GM23248 (cell line): Measurements from ENCODE around the gene PDE8B. TPM values are rescaled to one million over a fixed set of nuclear protein-coding genes. Genes with fewer than 3 reads are reported as not detected.
"Not testable (repeated sequence)": the region's sequence is repeated elsewhere in the genome, so short reads cannot be mapped to it uniquely, and the experiment has no call there.

Experiments
- DNase-seq: peaks from one replicate; pipeline ENCODE4 v3.0.0-alpha.2; 2015
- H2AFZ ChIP-seq: fragments of 200-600 bp; sonication (generic); 2 replicates; pipeline ENCODE4 v1.6.1; 2016; ENCODE audit warnings: antibody characterized with exemption
- H3F3A ChIP-seq: fragments of 200-600 bp; sonication (generic); 2 replicates; pipeline ENCODE4 v1.6.1; 2016; ENCODE audit warnings: mild to moderate bottlenecking, antibody characterized with exemption, mixed run types; ENCODE audit not compliant: insufficient read depth
- H3K27ac ChIP-seq: fragments of 200-600 bp; sonication (generic); 2 replicates; pipeline ENCODE4 v1.5.1; 2016; ENCODE audit warnings: mild to moderate bottlenecking
- H3K27me3 ChIP-seq: fragments of 200-600 bp; sonication (generic); replicated peaks from 2 replicates; pipeline ENCODE4 v1.6.1; 2016; ENCODE audit warnings: mild to moderate bottlenecking; ENCODE audit not compliant: insufficient read depth
- H3K36me3 ChIP-seq: fragments of 200-600 bp; sonication (generic); 2 replicates; pipeline ENCODE4 v1.6.1; 2016; ENCODE audit warnings: low read depth, mild to moderate bottlenecking
- H3K4me1 ChIP-seq: fragments of 200-600 bp; sonication (generic); 2 replicates; pipeline ENCODE4 v1.6.1; 2016; ENCODE audit warnings: mild to moderate bottlenecking; ENCODE audit not compliant: insufficient read depth
- H3K4me2 ChIP-seq: fragments of 200-600 bp; sonication (generic); one replicate; pipeline ENCODE4 v1.6.1; 2016; ENCODE audit warnings: mild to moderate bottlenecking; ENCODE audit not compliant: unreplicated experiment
- H3K4me3 ChIP-seq: fragments of 200-600 bp; sonication (generic); 2 replicates; pipeline ENCODE4 v1.5.1; 2016; ENCODE audit warnings: mild to moderate bottlenecking
- H3K79me2 ChIP-seq: fragments of 200-600 bp; sonication (generic); 2 replicates; pipeline ENCODE4 v1.6.1; 2016; ENCODE audit warnings: mild to moderate bottlenecking; ENCODE audit not compliant: insufficient read depth
- H3K9ac ChIP-seq: fragments of 200-600 bp; sonication (generic); 2 replicates; pipeline ENCODE4 v1.6.1; 2016; ENCODE audit warnings: mild to moderate bottlenecking
- H3K9me2 ChIP-seq: fragments of 200-600 bp; sonication (generic); 2 replicates; pipeline ENCODE4 v1.6.1; 2016; ENCODE audit warnings: mixed run types, mild to moderate bottlenecking, moderate library complexity; ENCODE audit not compliant: insufficient read depth
- H3K9me3 ChIP-seq: fragments of 200-600 bp; sonication (generic); one replicate; pipeline ENCODE4 v1.6.1; 2017; ENCODE audit warnings: low read depth
- H4K20me1 ChIP-seq: fragments of 200-600 bp; sonication (generic); 2 replicates; pipeline ENCODE4 v1.6.0; 2016; ENCODE audit not compliant: insufficient read depth
- EZH2 ChIP-seq: fragments of 200-600 bp; sonication (generic); IDR thresholded peaks from 2 replicates; pipeline ENCODE4 v1.6.1; 2018; ENCODE audit warnings: antibody characterized with exemption, mild to moderate bottlenecking; ENCODE audit not compliant: insufficient read depth, poor library complexity, severe bottlenecking
- EZH2phosphoT487 ChIP-seq: fragments of 200-600 bp; sonication (generic); IDR thresholded peaks from 2 replicates; pipeline ENCODE4 v1.6.1; 2018; ENCODE audit warnings: antibody characterized with exemption, moderate library complexity, mild to moderate bottlenecking, low read depth; ENCODE audit not compliant: insufficient read depth
- WGBS, 2 experiments: methylation state at CpG; one replicate each; pipeline ENCODE4 v1.1.6; 2015 to 2017; ENCODE audit warnings: low lambda C conversion rate in 2 of 2, low coverage in 1 of 2; ENCODE audit errors: missing lambda C conversion rate in 2 of 2; 5-methylcytosine and 5-hydroxymethylcytosine counted together
- in situ Hi-C: fragments of 300-500 bp; cut with MboI; formaldehyde crosslinking; loops from 2 replicates; pipeline ENCODE4 v1.15.0; 2020
- polyA plus RNA-seq: library from polyadenylated mRNA; unstranded; fragments of >200 nt; fragmentation: Nextera tagmentation; extraction: Ambion mirVana; gene quantifications from 2 replicates; pipeline ENCODE4 v1.2.1, GENCODE V29; 2016
- total RNA-seq: library from RNA; depleted of rRNA; stranded (reverse); fragments of >200 nt; shearing (Covaris generic); gene quantifications from 2 replicates; pipeline ENCODE4 v1.2.3, GENCODE V29; 2014

Gene PDE8B
- total and polyA plus RNA-seq, 2 experiments from 2014 or later = 0.40 TPM; not detected in 1

- in situ Hi-C loops = no loop called here
- no peaks in the 10 kb centered on the region for H3K36me3 ChIP-seq
- no peak overlapping the region for H3K4me3 ChIP-seq
- no peak overlapping the region for H2AFZ ChIP-seq
- TF ChIP-seq EZH2phosphoT487 = no peak
- TF ChIP-seq EZH2 = no peak
- no peaks in the 10 kb centered on the region for H3K9me3 ChIP-seq
- no peaks in the 10 kb centered on the region for H3K9me2 ChIP-seq
- H3K9ac ChIP-seq = no peak overlapping the region
- no peaks in the 10 kb centered on the region; the same call in 1 of the 2 replicates for H3F3A ChIP-seq
- H3K79me2 ChIP-seq = no peaks in the 10 kb centered on the region
- H4K20me1 ChIP-seq = no peaks in the 10 kb centered on the region
- H3K4me1 ChIP-seq = no peaks in the 10 kb centered on the region
- 78 to 82% methylated on average over 5 of the region's 5 CpGs for WGBS, 2 experiments
- no peak overlapping the region for H3K4me2 ChIP-seq
- no peak for DNase-seq
- H3K27ac ChIP-seq = no peak overlapping the region
- no peaks in the 10 kb centered on the region for H3K27me3 ChIP-seq
Observed at GRCh38 chr5:77376609-77377300, 166.3 kb downstream of the PDE8B start.

- in situ Hi-C loops = no loop called here
- WGBS, 2 experiments = 40 to 43% methylated on average over 6 of the region's 6 CpGs
- H4K20me1 ChIP-seq = no peaks in the 10 kb centered on the region
Observed at GRCh38 chr5:77379558-77380061, 169.1 kb downstream of the PDE8B start.

GRCh38 chr5:77380636-77381035, 170.2 kb downstream of the PDE8B start:
- in situ Hi-C loops = no loop called here
- Histone ChIP-seq H3K9me3 (no peaks in the 10 kb centered on the region), H4K20me1 (no peaks in the 10 kb centered on the region), H2AFZ (no peak overlapping the region), H3K79me2 (no peaks in the 10 kb centered on the region), H3K27me3 (no peaks in the 10 kb centered on the region), H3K36me3 (no peaks in the 10 kb centered on the region), H3K4me3 (no peak overlapping the region), H3K4me1 (peaks cover 6% of the 10 kb centered on the region), H3F3A (peaks cover 10% of the 10 kb centered on the region; the same call in 1 of the 2 replicates), H3K4me2 (no peak overlapping the region), H3K27ac (no peak overlapping the region), H3K9ac (no peak overlapping the region), H3K9me2 (no peaks in the 10 kb centered on the region)
- 60 to 64% methylated on average over 4 of the region's 4 CpGs for WGBS, 2 experiments
- TF ChIP-seq EZH2 (no peak), EZH2phosphoT487 (no peak)
- DNase-seq = no peak

More at GRCh38 chr5:77379558-77380061, 169.1 kb downstream of the PDE8B start:
- Histone ChIP-seq H3K27ac (no peak overlapping the region), H3K4me2 (no peak overlapping the region), H3K9me3 (no peaks in the 10 kb centered on the region), H3K4me1 (peaks cover 6% of the 10 kb centered on the region), H3K36me3 (no peaks in the 10 kb centered on the region), H3K79me2 (no peaks in the 10 kb centered on the region), H2AFZ (peak overlapping the region; percentile 38; the same call in 1 of the 2 replicates), H3K4me3 (no peak overlapping the region), H3F3A (peaks cover 10% of the 10 kb centered on the region; the same call in 1 of the 2 replicates), H3K9me2 (no peaks in the 10 kb centered on the region), H3K9ac (no peak overlapping the region), H3K27me3 (no peaks in the 10 kb centered on the region)
- no peak for DNase-seq
- TF ChIP-seq EZH2 = no peak
- TF ChIP-seq EZH2phosphoT487 = no peak

GRCh38 chr5:77383336-77383735, 172.9 kb downstream of the PDE8B start:
- WGBS, 2 experiments = 44 to 50% methylated on average over 2 of the region's 2 CpGs

GRCh38 chr5:77386340-77386739, 175.9 kb downstream of the PDE8B start:
- not testable (repeated sequence) for H3K79me2 ChIP-seq, H3K9ac ChIP-seq

More at GRCh38 chr5:77383336-77383735, 172.9 kb downstream of the PDE8B start:
- H3F3A ChIP-seq = peaks cover 10% of the 10 kb centered on the region; the same call in 1 of the 2 replicates
- peak; percentile 47 for DNase-seq
- H3K9me3 ChIP-seq, H3K4me2 ChIP-seq, H3K9me2 ChIP-seq, H3K79me2 ChIP-seq, H3K27me3 ChIP-seq, H2AFZ ChIP-seq, H3K36me3 ChIP-seq, H3K27ac ChIP-seq, in situ Hi-C loops, H3K4me3 ChIP-seq, H3K9ac ChIP-seq, H3K4me1 ChIP-seq, H4K20me1 ChIP-seq: not testable (repeated sequence)

More at GRCh38 chr5:77386340-77386739, 175.9 kb downstream of the PDE8B start:
- in situ Hi-C loops, H2AFZ ChIP-seq, H3K4me2 ChIP-seq, DNase-seq, H3K36me3 ChIP-seq, H3K4me3 ChIP-seq, H3K27ac ChIP-seq, H4K20me1 ChIP-seq, H3K9me2 ChIP-seq, H3K27me3 ChIP-seq, H3K9me3 ChIP-seq: not testable (repeated sequence)
- Histone ChIP-seq H3K4me1 (peaks cover 15% of the 10 kb centered on the region), H3F3A (peaks cover 18% of the 10 kb centered on the region)
- WGBS, 2 experiments = 94 to 100% methylated on average over 1 of the region's 1 CpG
